Neutrophil (primary cell): ENCODE data around the gene ALDH5A1.

Source experiments
- H3K27ac ChIP-seq: fragments of 200-600 bp; sonication (generic); 2 replicates; pipeline ENCODE4 v1.5.1; 2016; ENCODE audit warnings: mild to moderate bottlenecking, moderate library complexity
- H3K27me3 ChIP-seq: fragments of 200-600 bp; sonication (generic); 2 replicates; pipeline ENCODE4 v1.6.0; 2016; ENCODE audit warnings: mild to moderate bottlenecking
- H3K36me3 ChIP-seq: fragments of 200-600 bp; sonication (generic); 2 replicates; pipeline ENCODE4 v1.5.1; 2017
- H3K4me1 ChIP-seq, 2 experiments: fragments of 200-600 bp in 1 of 2; sonication (generic) in 1 of 2; 1 replicate in 1 of 2; 2 replicates in 1 of 2; pipeline versions ENCODE4 v1.5.1 to v1.6.1; 2013 to 2016; ENCODE audit warnings: low read depth in 1 of 2, low read length in 1 of 2, mild to moderate bottlenecking in 1 of 2, moderate library complexity in 1 of 2; ENCODE audit not compliant: control insufficient read depth in 1 of 2, insufficient read depth in 1 of 2
- H3K4me3 ChIP-seq, 2 experiments: fragments of 200-600 bp in 1 of 2; sonication (generic) in 1 of 2; 1 replicate in 1 of 2; 2 replicates in 1 of 2; pipeline ENCODE4 v1.5.1; 2013 to 2016; ENCODE audit warnings: low read depth in 1 of 2, low read length in 1 of 2, mild to moderate bottlenecking in 1 of 2, moderate library complexity in 1 of 2
- H3K9me3 ChIP-seq: fragments of 200-600 bp; sonication (generic); 2 replicates; pipeline ENCODE4 v1.5.1; 2016
- TF ChIP-seq, protein P1 (sequence below): fragments of 200-600 bp; sonication (generic); IDR thresholded peaks from 2 replicates; pipeline ENCODE4 v1.5.1; 2016; ENCODE audit warnings: antibody characterized with exemption

The ALDH5A1 gene

DNA sequence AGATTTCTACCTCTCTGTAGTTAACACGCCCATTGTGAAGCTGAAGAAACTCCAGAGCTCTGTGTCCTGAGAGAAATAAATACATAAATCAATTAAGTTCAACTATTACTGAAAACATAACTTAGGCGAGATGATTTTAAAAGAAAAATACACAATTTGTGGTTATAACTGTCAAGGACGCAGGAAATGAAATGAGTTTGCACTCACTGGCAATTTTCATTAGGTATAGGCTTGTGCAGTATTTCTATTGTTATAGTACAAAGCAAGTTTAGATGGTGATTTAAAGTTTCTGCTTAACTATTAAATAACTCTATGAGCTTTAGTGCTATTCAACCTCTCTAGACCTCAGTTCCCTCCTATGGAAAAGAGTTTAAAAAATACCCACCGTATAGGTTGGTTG, 8.7 kb upstream of the ALDH5A1 start:
- H3K27ac ChIP-seq, result no peak overlapping the region

DNA sequence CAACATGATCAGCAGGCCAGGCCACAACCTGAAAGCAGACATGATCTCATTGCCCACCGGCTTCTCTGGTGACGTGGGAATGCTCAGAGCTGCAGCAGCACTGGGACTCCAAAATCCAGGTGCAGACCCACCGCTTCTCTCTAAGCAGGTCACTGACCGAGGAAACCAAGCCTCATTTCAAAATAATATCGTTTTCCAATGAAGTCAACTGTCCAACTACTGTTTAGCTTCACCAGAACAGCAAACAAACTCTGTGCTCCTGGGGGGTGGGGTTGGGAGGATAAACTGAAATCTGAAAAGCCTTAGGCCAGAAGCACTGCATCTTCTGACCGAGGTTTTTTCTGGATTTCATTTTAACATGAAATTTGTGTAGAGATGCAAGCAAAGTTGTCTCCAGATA, 5.3 kb upstream of the ALDH5A1 start, which contains the start of gene GPLD1:
Gene GPLD1 (minus strand): TSS at position 109 of the 400 bp plus-strand sequence. CDS start 67 bp downstream, at position 42.
- Histone ChIP-seq H3K9me3 (no peaks in the 10 kb centered on the region), H3K36me3 (no peaks in the 10 kb centered on the region)

More for the DNA sequence above, 8.7 kb upstream of the ALDH5A1 start:
- no peaks in the 10 kb centered on the region for H3K36me3 ChIP-seq
- TF ChIP-seq, protein P1, sequence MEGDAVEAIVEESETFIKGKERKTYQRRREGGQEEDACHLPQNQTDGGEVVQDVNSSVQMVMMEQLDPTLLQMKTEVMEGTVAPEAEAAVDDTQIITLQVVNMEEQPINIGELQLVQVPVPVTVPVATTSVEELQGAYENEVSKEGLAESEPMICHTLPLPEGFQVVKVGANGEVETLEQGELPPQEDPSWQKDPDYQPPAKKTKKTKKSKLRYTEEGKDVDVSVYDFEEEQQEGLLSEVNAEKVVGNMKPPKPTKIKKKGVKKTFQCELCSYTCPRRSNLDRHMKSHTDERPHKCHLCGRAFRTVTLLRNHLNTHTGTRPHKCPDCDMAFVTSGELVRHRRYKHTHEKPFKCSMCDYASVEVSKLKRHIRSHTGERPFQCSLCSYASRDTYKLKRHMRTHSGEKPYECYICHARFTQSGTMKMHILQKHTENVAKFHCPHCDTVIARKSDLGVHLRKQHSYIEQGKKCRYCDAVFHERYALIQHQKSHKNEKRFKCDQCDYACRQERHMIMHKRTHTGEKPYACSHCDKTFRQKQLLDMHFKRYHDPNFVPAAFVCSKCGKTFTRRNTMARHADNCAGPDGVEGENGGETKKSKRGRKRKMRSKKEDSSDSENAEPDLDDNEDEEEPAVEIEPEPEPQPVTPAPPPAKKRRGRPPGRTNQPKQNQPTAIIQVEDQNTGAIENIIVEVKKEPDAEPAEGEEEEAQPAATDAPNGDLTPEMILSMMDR, result no peak
- H3K27me3 ChIP-seq, result no peaks in the 10 kb centered on the region
- peaks cover 8 to 10% of the 10 kb centered on the region in 2 experiments for H3K4me1 ChIP-seq
- H3K9me3 ChIP-seq, result no peaks in the 10 kb centered on the region
- no peak overlapping the region for H3K4me3 ChIP-seq

DNA sequence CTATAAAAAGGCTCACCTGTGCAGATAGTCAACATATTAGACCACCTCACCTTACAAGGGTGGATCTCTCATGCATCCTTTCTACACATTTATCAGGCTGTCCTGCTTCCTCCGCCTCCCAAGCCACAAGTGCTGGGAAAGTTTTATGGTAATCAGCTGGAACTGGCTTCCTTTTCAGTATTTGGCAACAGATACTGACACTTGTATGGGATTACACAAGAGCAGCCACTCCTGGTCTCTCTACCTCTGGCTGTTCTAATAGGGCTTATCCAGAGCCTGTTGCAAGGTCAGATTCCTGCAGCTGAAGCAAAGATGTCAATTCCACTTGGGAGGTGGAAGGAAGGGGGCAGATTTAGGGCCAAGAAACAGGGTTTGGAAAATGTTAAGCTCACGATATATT, 4.9 kb upstream of the ALDH5A1 start:
- Histone ChIP-seq H3K4me3 (no peak overlapping the region), H3K4me1 (peaks cover 13 to 17% of the 10 kb centered on the region in 2 experiments), H3K27ac (no peak overlapping the region), H3K27me3 (peaks cover 25% of the 10 kb centered on the region), H3K36me3 (no peaks in the 10 kb centered on the region), H3K9me3 (no peaks in the 10 kb centered on the region)
- TF ChIP-seq, protein P1, result no peak

More for the DNA sequence above, 5.3 kb upstream of the ALDH5A1 start, which contains the start of gene GPLD1:
- TF ChIP-seq, protein P1, result no peak
- H3K27ac ChIP-seq, result no peak within 1 kb of the TSS
- no peak within 1 kb of the TSS for H3K4me3 ChIP-seq
- H3K27me3 ChIP-seq, result peaks cover 21% of the 10 kb centered on the region
- peaks cover 10 to 14% of the 10 kb centered on the region in 2 experiments for H3K4me1 ChIP-seq

DNA sequence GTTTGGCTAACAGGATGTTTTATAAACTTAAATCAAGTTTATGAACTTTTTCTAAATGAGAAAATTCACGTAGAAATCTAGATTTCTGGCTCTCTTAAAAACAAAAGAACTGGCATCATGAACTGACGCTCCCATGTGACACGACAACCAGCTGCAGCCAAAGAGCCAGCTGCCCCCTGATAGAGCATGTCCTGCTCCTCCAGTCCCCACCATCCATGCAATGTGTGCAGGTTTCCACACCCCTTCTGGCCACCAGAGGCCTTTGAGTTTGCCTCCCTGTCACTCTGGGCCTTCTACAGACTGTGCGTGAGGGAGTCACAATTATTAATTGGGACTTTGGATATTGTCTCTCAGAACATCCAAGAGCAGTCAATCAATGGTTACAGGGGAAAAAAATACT, 3.8 kb upstream of the ALDH5A1 start:
- H3K27me3 ChIP-seq, result peaks cover 35% of the 10 kb centered on the region
- H3K27ac ChIP-seq, result no peak overlapping the region
- H3K36me3 ChIP-seq, result no peaks in the 10 kb centered on the region
- TF ChIP-seq, protein P1, result no peak
- H3K4me3 ChIP-seq, result no peak overlapping the region
- H3K9me3 ChIP-seq, result no peaks in the 10 kb centered on the region
- peaks cover 14 to 21% of the 10 kb centered on the region in 2 experiments for H3K4me1 ChIP-seq

DNA sequence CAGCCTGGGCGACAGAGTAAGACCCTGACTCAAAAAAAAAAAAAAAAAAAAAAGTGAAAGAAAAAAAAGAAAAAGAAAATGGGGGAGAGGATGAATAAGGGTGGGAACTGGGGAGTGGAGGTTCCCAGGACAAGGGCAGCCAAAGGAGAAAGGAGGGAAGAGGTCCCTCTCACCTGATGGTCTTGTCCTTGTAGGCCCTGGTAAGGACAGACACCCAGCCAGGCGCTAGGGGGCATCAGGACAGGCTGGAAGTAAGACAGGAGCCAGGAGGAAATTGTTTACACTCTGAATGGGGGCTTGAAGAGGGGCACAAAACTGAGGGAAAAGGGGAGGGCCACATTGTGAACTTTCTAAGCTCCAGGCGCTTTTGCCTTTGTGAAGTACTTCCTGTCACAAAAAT, 2.3 kb upstream of the ALDH5A1 start:
- Histone ChIP-seq H3K4me3 (no peak overlapping the region), H3K27ac (no peak overlapping the region), H3K9me3 (no peaks in the 10 kb centered on the region), H3K27me3 (peaks cover 51% of the 10 kb centered on the region), H3K36me3 (no peaks in the 10 kb centered on the region), H3K4me1 (peaks cover 14 to 21% of the 10 kb centered on the region in 2 experiments)
- TF ChIP-seq, protein P1, result no peak
